Vagina (tissue), 1 donor: Measurements from ENCODE around the gene ARHGAP11A. TPM values are rescaled to one million over a fixed set of nuclear protein-coding genes. Genes with fewer than 3 reads are reported as not detected.

Experiments
- small RNA-seq: library from RNA; depleted of rRNA; stranded (forward); fragments of <200 nt; gene quantifications from one replicate; pipeline ENCODE3, GENCODE V24; 2016
- total RNA-seq: library from RNA; depleted of rRNA; stranded (reverse); fragments of >200 nt; gene quantifications from one replicate; pipeline ENCODE4 v1.2.3, GENCODE V29; 2016

ARHGAP11A gene
- total RNA-seq, 1 donor from 2014 or later: 7.4 TPM

Small RNAs within 50 kb of the gene (small RNA-seq; reads per million reads assigned to genes)
- not detected for gene RN7SL286P

Other genes starting within 250 kb of the ARHGAP11A start
- 0.98 TPM for gene GOLGA8K, start 212.2 kb upstream of the ARHGAP11A start, total RNA-seq
- gene GOLGA8O, start 159.9 kb upstream of the ARHGAP11A start, total RNA-seq: not detected
- 13.8 TPM for gene GOLGA8N, start 22.0 kb upstream of the ARHGAP11A start, total RNA-seq
- 6.1 TPM for gene SCG5, start 26.2 kb downstream of the ARHGAP11A start, total RNA-seq
- 122 TPM for gene GREM1, start 102.5 kb downstream of the ARHGAP11A start, total RNA-seq